22Rv1 (cell line): ENCODE measurements around the gene DPH7.

Experiments
- ZFX ChIP-seq: fragments of 450-650 bp; IDR thresholded peaks from 2 replicates; pipeline ENCODE4 v1.6.1; 2017; ENCODE audit warnings: antibody characterized with exemption, borderline replicate concordance
- TF ChIP-seq, protein P1 (sequence below): fragments of 450-650 bp; IDR thresholded peaks from 2 replicates; pipeline ENCODE4 v1.5.1; 2017; ENCODE audit warnings: mild to moderate bottlenecking

DNA sequence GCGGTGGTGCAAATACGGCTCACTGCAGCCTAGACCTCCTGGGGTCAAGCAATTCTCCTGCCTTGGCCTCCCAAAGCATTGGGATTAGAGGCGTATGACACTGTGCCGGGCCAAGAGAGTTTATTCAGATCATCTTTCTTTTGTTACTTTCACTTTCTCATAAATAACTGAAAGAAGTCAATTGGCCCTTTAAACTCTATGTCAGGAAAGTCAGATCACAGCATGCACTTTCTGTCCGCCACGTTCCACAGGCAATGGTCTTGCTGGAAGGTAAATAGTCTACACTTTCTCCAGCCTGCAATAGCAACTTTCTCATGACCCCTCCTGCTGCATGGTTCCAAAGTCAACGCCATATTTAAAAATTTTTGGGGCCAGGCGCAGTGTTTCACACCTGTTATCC is 20.2 kb upstream of the DPH7 start:
- TF ChIP-seq, protein P1, sequence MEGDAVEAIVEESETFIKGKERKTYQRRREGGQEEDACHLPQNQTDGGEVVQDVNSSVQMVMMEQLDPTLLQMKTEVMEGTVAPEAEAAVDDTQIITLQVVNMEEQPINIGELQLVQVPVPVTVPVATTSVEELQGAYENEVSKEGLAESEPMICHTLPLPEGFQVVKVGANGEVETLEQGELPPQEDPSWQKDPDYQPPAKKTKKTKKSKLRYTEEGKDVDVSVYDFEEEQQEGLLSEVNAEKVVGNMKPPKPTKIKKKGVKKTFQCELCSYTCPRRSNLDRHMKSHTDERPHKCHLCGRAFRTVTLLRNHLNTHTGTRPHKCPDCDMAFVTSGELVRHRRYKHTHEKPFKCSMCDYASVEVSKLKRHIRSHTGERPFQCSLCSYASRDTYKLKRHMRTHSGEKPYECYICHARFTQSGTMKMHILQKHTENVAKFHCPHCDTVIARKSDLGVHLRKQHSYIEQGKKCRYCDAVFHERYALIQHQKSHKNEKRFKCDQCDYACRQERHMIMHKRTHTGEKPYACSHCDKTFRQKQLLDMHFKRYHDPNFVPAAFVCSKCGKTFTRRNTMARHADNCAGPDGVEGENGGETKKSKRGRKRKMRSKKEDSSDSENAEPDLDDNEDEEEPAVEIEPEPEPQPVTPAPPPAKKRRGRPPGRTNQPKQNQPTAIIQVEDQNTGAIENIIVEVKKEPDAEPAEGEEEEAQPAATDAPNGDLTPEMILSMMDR: no peak
- TF ChIP-seq ZFX: no peak
